CD4-positive, alpha-beta T cell treated with Interleukin-12 subunit alpha and Interleukin-12 subunit beta, for 1 hour (primary cell): ENCODE data around the gene COL13A1.

Experiments
- DNase-seq: peaks from one replicate; pipeline ENCODE4 v3.0.0-alpha.2; 2020

The COL13A1 gene

DNA sequence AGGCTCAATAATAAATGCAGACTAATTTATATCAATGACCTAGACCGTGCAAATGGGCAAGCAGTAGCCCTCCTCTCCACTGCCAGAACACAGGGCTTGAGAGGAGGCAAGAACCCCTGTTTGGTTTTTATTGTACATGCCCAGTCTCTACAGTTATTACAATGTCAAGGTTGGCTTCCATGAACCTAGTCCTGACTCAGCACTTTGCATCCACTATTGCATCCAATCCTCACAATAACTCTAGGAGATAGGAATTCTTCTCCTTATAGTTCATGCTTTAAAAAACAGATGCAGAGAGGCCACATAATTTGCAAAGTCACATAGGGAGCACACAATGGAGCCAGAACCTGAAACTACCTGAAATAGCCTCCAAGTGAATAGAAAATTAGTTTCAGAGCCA, 7.0 kb upstream of the COL13A1 start:
- DNase-seq = no peak

DNA sequence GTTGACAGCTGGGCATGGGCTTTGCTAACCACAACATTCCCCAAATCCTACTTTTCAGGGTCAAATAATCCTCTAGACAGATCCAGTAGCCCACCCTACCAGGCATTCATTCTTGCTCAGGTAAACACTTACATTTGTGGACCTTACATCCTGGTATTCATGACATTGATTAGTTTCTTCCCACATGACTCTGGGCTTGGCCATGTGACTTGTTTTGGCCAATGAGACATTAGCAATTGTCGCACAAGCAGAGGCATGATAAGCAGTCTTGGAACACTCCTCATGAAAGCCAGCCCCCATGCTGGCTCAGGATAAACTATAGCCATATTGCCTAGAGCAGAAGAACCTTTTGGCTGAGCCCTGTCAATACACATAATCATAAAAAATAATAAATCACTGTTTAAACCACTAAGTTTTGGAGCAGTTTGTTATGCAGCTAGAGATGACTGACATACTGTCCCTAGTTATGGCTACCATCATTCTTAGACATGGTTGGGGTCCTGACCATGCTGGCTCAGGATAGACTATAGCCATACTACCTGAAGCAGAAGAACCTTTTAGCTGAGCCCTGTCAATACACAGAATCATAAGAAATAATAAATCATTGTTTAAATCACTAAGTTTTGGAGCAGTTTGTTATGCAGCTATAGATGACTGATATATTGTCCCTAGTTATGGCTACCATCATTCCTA, 6.3 kb upstream of the COL13A1 start:
- no peak for DNase-seq

DNA sequence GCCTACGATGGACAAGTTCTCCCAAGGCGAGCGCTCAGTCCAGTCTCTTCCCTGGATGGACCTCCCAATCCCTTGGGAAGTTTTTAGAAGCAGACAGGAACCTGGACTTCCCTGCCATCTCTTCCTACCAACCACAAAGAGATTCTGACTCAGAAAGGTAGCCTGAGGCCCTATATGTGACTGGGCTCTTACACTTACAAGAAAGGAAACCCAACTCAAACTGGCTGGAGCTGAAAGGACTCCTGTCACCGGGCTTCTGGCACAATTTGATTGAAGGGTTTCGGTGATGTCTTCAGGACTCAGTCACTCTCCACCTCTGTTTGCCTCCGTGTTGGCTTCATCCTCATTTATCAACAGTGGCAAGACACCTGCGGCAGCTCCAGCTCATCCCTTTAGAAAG, 3.7 kb upstream of the COL13A1 start:
- no peak for DNase-seq

DNA sequence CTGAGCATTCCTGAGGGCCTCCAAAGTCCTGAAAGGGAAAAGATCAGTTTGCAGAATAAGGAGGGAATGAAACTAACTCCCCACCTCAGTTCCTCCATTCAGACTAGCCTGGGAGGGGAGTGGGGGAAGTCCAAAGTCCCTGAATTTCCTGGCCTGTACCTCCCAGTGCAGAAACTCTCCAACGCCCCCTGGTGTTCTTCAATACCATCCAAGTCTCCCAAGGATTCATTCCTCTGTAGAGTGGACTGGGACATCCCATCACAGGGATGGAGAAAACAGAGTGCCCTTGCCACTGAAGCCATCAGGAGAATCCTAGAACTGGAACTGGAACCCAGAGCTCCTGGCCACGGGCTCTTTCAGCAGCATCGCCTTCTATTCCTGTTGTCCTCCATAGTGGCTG, 1.6 kb upstream of the COL13A1 start:
- no peak for DNase-seq

DNA sequence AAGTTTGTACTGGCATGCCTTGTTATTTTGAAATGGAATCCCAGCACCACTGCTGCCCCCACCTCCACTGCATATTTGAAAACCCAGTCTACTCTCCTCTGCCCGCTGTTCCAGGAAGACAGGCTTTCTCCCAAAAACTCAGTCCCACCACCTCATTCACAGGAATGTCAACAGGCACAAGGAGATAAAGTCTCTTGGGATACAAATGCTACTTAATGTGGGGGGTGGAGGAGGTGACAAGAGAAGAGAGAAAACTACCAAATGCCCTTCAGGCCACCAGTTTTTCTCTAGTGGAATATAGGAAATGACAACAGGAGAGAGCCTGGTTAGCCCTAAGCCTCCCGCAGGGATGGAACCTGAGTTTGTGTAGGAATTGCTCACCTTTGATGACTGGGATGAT, 1.0 kb upstream of the COL13A1 start:
- no peak for DNase-seq

DNA sequence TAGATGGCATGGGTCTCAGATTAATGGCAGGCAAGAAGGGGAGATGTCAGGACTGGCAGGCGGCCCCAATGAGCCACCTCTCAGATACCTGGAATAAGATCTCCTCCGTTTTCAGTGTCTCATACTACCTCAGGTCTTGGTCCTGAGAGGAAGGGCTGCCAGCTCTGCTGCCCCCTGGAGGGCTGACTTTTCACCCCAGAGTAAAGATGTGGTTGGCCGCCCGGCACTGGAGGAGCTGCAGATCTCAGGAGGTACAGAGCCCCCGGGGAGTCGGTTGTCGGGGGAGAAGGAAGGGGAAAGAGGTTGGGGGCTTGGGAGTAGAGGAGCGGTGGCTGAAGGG, 642 bp upstream of the COL13A1 start:
- no peak for DNase-seq

DNA sequence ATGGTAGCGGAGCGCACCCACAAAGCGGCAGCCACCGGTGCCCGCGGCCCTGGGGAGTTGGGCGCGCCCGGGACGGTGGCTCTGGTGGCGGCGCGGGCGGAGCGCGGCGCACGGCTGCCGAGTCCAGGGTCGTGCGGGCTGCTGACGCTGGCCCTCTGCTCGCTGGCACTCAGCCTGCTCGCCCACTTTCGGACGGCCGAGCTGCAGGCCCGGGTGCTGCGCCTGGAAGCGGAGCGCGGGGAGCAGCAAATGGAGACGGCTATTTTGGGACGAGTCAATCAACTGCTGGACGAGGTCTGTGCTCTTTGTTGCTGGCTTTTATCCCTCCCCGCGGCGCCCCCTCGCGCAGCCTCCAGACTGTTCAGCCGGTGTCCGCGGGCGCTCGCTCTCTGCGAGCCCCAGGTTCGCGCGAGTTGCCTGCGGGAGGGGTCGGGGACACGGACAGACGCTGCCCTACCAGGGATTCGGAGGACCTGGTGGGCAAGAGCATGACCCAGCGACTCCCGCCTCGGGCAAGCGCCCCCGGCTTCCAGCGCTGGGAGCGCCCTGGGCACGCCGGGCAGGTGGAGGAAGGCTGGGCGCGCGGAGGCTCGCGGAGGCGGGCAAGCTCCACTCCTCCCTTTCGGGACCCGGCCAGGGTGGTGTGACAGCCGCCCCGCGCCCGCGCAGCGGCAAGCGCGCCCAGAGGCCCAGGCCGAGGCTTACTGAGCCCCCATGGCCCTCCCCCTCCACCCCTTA, 887 bp downstream of the COL13A1 start:
- DNase-seq = no peak

DNA sequence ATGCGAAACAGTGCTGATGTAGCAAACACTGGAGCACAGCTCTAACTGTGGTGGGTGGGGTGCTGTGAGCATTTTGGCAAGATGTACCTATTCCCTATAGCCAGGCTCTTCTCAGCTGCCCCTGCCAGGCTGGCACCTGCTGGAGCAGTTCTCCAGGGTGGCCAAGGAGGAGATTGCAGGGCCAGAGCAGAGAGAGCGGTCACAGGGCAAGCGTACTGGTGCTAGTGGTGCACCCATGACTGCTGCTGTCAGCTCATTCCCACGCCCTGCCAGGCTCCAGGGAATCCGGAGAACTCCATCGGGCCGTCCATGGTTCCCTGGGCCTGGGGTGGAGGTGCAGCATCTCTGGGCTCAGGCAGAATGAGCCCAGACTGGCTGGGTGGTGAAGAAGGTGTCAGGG, 2.1 kb downstream of the COL13A1 start:
- DNase-seq = no peak

DNA sequence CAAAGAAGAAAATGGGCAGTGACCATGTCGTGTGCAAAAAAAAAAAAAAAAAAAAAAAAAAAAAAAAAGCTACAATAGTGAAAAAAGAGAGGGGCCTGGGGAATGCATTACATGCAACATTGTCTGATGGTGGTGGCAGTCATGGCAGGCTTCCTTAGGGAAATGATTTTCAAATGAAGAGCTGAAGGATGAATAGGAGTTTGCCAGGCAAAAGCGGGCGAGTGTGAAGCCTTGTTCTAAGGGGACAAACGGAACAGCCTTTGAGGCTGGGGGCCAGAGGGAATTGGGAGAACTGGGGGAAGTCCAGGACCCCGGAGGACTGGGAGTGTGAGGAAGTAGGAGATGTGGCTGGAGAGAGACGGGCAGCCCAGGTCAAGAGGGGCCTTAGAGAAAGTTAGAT, 3.1 kb downstream of the COL13A1 start:
- DNase-seq = no peak

DNA sequence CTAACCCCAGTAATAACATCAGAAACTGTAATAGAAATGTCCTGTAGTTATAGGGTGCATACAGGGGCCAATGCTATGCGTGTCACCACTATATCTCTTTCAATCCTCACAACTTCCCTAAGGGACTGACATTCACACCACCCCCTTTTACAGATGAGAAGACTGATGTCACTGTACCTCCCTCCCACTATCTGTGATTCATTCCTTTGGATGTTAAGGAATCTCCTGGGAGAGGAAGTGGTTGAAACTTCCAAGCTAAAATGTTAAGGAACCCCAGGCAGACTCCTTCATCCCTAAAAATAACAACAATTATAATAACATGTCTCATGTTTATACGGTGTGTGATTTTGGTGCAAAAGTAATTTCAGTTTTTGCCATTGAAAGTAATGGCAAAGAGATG, 5.4 kb downstream of the COL13A1 start:
- no peak for DNase-seq

DNA sequence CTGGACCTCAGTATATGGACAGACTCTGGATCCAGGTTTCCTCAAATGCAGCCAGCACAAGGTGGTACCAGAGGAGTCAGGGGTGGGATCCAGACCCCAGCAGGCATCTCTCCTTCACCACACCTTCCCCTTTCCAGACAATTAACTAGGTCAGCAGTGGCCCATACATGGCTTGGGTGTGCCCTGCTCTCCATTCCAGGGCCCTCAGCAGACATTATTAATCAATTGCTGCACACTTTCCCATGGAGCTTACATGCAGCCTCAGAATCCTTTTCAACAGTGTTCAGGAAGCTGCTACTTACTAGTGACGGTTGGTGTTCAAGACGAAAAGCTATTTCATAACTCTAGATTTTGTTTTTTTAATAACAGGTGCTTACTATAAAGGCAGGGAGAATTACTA, 6.0 kb downstream of the COL13A1 start:
- DNase-seq = no peak

DNA sequence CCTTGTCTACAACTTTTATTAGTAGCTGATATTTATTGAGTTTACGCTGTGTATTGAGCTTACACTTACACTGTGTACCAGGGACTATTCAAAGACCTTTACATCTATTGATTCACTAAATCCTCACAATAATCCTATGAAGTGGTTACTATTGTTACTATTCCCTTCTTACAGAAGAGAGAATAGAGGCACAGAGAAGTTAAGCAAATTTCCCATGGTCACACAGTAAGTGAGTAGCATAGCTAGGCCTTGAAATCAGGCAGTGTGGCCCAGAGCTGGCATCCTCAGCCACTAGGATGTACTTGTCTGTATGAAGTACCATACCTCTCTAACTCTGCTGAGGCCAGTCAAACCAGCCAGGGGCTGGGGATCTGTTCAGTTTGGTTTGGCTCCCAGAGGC, 7.6 kb downstream of the COL13A1 start:
- DNase-seq = no peak

DNA sequence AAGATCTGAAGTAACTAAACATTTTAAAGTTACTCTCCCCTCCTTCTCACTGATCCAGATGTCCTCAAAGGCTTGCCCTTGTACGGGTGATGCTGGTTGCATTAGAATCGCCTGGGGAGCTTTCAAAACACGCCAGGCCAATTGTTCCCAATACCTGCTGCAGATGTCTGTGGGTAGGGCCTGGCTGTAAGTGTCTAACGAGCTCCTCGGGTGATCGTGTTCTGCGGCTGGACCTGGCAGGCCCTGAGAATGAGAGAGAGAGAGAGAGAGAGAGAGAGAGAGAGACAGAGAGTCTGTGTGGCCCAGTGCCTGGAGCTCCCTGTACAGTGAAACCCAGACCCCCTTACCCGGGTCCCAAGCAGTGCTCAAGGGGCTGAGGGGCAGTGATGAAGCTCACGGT, 8.4 kb downstream of the COL13A1 start:
- no peak for DNase-seq

DNA sequence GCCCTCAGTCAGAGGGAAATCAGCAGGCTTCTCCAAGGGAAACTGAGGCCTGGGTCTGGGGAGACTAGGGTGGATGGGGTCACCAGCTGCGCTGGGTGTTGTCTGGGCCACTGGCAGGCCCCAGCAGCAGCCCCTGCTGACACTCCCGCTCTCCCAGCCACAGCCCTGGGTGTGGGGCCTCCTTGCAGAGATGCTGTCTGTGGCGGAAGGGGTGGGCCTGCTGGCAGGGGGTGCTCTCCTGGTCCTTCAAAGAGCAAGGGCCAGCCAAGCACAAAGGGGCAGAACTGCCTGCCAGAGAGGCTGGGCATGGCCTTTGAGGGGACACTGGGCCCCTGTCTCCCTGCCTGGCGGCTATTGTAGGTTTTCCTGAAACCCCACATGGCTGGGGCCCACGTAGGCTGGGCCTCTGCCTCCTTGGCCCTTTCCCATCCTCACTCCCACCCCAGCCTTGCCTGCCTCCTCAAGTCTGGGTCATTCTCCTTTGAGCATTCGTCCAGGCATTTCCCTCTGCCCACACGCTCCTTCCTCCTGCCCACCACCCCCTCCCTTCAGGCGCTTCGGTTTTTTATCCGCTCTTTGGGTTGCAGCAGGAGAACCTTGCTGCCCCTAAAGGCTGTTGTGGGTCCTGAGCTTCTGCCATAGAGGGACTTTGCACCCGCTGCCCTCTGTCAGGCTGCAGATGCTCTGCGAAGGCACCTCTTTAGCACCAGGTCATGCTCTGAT, 9.1 kb downstream of the COL13A1 start:
- no peak for DNase-seq

DNA sequence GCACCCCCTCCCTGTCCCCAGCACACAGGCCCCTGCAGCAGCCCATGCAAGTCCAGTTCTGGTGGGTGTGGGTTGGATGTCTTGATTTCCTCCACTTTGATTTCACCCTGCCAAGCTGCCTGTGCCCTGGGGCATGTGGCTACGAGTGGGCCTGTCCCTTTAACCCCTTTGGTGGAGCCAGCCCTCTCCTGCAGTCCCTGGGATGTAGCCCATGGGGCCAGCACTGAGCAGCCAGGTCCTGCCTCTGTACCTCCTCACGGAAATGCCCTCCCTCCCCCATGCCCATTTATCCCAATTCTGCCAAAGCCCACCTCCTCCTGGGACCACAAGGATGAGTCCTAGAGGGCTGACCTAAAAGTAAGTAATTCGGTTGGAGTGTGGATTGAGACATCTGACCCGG, 11.9 kb downstream of the COL13A1 start:
- no peak for DNase-seq

DNA sequence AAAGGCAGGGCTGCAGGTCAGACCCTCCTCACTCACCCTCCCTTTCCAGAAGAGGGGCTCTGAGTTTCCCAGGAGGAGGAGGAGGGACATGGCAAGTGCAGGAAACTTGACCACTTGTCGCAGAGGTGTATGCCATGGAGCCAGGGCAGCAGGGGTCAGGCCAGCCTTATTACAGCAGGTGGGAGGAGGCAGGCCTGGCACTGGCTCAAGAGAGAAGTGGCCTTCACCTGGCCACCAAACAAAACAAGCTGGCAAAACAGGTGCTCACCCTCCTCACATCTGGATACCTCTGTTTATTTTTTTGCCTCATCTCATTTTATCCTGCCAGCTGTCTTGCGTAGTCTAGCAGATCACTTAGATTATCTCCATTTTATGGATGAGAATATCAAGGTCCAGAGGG, 12.5 kb downstream of the COL13A1 start:
- DNase-seq = no peak

DNA sequence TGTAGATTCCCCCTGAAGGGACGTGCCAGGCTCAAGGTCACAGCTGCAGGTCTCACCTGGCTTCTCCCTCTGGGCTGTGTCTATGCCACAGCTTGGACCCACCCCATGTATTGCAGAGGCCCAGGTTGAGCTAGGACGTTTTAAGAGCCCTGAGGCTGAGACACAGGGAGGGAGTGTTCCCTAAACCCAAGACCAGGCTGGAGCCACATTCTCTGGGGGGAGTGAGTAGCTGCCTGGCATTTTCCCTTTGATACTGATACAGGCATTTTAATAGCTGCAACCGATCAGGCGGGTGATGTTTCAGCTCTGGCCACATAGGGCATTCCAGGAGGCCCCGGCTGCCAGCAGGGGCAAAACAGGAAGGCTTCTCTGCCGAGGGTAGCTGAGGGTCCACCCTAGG, 13.4 kb downstream of the COL13A1 start:
- DNase-seq = no peak

DNA sequence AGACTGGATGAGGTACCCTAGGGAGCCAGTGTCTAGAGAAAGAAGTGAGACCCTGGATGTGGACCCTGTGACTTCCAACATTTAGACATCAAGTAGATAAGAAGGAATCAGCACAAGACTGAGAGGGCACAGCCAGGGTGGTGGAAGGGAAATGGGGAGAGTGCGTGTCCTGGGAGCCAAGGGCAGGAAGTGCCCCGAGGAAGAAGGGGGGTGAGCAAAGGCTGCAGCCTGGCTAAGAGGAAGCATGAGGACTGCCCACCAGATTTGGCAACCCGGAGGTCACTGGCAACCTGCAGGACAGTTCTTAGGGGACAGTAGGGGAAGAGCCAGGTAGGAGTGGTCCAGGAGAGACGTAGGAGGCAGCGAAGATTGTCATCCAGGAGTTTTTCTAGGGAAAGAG, 14.8 kb downstream of the COL13A1 start:
- DNase-seq = no peak

DNA sequence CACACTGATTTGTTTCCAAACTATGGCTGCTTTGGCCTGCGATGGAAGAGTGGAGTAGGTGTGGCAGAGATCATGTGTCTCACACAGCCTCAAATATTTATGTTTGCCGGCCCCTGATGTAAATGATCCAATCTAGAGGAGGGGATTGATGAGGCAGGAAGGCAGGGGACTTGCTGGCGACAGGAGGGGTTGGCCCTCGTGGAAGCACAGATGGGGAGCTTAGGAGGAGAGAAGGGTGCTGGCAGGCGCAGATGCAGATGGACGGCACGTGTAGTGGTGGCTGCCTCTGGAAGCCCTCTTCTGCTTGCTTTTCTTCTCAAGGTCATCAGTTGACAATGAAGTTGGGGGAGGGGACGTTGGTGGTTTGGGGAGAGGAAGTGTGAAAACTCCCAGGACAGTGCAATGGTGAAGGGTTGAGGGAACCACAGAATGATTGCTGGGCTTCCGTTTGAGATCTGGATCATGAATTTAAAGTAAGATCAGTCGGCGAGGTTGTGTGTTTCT, 15.4 kb downstream of the COL13A1 start:
- DNase-seq = no peak

DNA sequence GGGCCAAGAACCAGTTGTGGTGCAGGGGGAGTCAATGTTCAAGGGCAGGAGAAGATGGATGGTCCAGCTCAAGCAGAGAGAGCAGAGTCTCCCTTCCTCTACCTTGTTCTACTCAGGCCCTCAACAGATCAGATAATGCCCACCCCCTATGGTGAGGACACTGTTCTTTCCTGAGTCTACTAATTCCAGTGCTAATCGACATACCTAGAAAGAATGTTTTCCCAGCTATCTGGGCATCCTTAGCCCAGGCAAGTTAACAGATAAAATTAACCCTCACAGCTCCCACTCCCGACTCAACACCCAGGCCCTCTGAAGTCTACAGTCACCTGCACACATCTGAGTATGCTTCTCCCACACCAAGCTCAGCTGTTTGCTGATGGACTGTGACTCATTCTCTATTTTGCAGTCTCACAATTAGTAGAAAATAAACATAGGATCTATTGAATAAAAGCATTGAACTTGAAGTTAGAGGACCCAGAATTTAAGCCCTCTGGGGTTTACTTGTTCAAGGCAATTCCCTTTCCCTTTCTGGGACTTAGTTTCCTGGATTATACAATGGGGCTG, 17.1 kb downstream of the COL13A1 start:
- no peak for DNase-seq

DNA sequence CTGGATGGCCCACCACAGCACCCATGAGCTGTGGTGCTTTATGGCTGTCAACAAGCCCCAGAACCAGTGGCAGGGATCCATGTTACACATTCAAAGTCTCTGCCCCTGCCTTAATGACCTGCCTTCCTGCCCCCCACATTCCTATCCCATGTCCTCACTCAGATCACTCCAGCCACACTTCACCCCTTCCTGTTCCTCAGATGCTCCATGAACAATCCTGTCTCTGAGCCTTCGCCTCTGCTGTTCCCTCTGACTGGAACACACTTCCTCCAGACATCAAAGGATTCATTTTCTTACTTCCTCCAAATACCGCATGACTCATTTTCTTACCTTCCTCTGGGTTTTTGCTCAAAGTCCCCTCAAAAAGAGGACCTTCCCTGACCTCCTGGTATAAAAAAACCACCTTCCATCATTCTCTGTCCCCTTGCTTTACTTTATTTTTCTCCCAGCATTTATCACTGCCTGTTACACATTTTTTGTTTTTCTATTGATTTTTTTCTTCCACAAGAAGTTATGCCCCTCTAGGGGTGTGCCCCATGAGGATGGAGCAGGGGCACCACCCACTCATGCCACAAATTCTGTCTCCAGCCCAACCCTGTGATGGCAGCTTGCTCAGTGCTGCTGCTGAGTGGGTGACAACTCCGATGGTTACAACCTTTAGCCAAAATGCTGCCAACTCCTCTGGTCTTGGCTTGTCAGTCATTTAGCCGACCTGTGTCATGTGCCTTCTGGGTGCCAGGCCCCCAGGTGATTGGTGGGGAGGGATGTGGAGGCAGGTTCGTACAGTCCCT, 18.2 kb downstream of the COL13A1 start:
- no peak for DNase-seq

DNA sequence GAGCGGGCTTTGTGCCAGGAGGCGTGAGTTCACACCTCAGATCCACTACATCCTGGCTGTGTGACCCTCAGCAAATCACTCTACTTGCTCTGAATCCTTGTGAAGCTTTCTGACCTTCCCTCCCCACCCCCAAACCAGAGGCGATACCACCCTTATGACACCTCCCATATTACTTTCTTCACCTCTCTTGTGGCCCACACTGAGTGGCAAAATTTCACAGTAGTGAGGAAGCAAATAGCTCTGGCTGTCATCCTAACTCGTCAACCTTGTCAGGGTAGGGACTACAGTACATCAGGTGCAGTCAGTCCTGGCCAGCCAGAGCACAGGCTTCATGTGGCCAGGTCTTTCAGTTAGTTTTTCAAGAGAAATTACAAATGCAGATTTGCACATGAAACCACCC, 19.1 kb downstream of the COL13A1 start:
- no peak for DNase-seq

DNA sequence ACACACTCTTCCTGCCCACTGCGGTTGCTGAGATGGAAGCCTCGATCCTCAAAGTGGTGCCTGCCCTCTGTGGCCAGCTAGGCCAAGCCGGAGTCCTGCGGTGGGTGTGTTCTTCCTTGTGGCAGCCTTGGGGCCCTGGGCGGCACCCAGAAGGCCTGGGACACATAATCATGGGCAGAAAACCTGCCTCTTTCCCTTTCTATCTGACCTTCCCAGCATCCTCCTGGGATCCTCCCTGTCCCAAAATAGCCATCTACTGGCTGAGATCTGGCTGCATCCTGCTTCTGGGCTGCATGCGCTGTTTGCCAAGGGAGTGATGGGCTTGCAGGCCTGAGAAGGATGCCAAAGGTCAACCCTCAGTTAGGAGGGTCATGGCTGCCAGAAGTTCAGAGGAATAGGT, 23.9 kb downstream of the COL13A1 start:
- no peak for DNase-seq
